C4-2B (cell line): ENCODE data around the gene UBE2E2.

Experiments
- CTCF ChIP-seq: fragments of 450-650 bp; conservative IDR thresholded peaks from 2 replicates; pipeline ENCODE4 v1.5.1; 2017; ENCODE audit warnings: mild to moderate bottlenecking
- ZFX ChIP-seq: fragments of 450-650 bp; IDR thresholded peaks from 2 replicates; pipeline ENCODE4 v1.6.1; 2017

- TF ChIP-seq CTCF = no peak
- TF ChIP-seq ZFX = no peak
Measured at GRCh38 chr3:23383875-23384274, 180.7 kb downstream of the UBE2E2 start.
